Measurements from ENCODE around the gene SNX11.

Gene SNX11

DNA sequence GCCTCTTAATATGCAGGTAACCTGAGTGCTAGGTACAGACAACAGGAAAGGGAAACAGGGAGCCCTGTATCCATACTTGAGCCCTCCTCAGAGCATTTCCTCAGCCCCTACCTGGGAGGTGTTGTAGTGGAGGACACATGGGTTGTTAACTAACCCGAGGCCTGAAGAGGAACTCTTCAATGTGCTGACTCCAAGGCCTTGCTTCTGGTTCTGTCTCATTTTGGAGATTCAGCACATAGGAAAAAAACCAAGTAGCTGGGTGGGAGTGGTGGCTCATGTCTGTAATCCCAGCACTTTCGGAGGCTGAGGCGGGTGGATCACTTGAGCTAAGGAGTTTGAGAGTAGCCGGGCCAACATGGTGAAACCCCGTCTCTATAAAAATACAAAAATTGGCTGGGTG, 24.8 kb downstream of the SNX11 start:
- DNase-seq = no peak

DNA sequence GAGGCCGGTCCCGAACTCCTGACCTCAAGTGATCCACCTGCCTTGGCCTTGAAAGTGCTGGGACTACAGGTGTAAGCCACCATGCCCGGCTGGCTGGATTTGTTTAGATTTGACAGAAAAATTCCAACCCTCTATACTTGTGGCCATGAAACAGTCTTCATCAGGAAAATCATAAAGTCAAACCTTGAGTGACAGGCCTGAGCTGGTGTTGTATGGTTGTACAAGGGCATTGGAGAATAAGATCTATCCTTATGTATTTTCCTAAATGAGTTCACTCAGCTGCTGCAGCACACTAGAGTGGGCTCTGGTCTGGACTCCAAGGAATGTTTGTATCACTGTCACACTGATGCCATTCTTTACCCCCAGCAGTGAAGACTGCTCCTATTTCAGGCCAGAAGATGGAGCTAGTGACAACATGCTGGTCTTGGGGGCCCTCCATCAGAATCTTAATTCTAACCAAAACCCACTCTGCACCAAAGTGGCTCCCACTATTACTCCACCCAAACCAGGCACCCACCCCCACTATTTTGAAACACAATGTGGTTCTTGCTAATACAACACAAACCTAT, 27.4 kb downstream of the SNX11 start:
- Histone ChIP-seq H3K4me1 (peaks cover 10% of the 10 kb centered on the region; the same call in 1 of the 2 replicates), H3K4me3 (ENCODE audit: low read depth, low read length) (no peak overlapping the region), H3K27me3 (peaks cover 33% of the 10 kb centered on the region), H3K36me3 (no peaks in the 10 kb centered on the region), H3K9me3 (no peaks in the 10 kb centered on the region)
- DNase-seq = no peak
- TF ChIP-seq, protein P1, sequence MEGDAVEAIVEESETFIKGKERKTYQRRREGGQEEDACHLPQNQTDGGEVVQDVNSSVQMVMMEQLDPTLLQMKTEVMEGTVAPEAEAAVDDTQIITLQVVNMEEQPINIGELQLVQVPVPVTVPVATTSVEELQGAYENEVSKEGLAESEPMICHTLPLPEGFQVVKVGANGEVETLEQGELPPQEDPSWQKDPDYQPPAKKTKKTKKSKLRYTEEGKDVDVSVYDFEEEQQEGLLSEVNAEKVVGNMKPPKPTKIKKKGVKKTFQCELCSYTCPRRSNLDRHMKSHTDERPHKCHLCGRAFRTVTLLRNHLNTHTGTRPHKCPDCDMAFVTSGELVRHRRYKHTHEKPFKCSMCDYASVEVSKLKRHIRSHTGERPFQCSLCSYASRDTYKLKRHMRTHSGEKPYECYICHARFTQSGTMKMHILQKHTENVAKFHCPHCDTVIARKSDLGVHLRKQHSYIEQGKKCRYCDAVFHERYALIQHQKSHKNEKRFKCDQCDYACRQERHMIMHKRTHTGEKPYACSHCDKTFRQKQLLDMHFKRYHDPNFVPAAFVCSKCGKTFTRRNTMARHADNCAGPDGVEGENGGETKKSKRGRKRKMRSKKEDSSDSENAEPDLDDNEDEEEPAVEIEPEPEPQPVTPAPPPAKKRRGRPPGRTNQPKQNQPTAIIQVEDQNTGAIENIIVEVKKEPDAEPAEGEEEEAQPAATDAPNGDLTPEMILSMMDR (IDR thresholded peaks at IDR 0.05; ENCODE audit: low read depth, low read length) = peak; percentile 39

More for the DNA sequence above, 24.8 kb downstream of the SNX11 start:
- Histone ChIP-seq H3K4me3 (ENCODE audit: low read depth, low read length) (no peak overlapping the region), H3K27me3 (peaks cover 7% of the 10 kb centered on the region), H3K4me1 (peaks cover 29% of the 10 kb centered on the region), H3K36me3 (no peaks in the 10 kb centered on the region), H3K9me3 (no peaks in the 10 kb centered on the region)
- TF ChIP-seq, protein P1 (IDR thresholded peaks at IDR 0.05; ENCODE audit: low read depth, low read length) = no peak

- H3K9me3 ChIP-seq = no peaks in the 10 kb centered on the region
- no peak for DNase-seq
- TF ChIP-seq, protein P1 (IDR thresholded peaks at IDR 0.05; ENCODE audit: low read depth, low read length) = no peak
- peaks cover 60% of the 10 kb centered on the region for H3K27me3 ChIP-seq
- no peak overlapping the region for H3K4me3 ChIP-seq (ENCODE audit: low read depth, low read length)
- H3K4me1 ChIP-seq = 0 out of 2 replicates have a peak, but pooled peaks cover 6% of the 10 kb centered on the region
- H3K36me3 ChIP-seq = no peaks in the 10 kb centered on the region
These were observed 30.1 kb downstream of the SNX11 start for GRCh38 chr17:48137656-48138055.

GRCh38 chr17:48139944-48140343, 32.4 kb downstream of the SNX11 start:
- Histone ChIP-seq H3K9me3 (no peaks in the 10 kb centered on the region), H3K4me3 (ENCODE audit: low read depth, low read length) (no peak overlapping the region), H3K4me1 (0 out of 2 replicates have a peak, but pooled peaks cover 6% of the 10 kb centered on the region), H3K27me3 (peaks cover 79% of the 10 kb centered on the region), H3K36me3 (no peaks in the 10 kb centered on the region)
- DNase-seq = no peak
- TF ChIP-seq, protein P1 (IDR thresholded peaks at IDR 0.05; ENCODE audit: low read depth, low read length) = no peak

DNA sequence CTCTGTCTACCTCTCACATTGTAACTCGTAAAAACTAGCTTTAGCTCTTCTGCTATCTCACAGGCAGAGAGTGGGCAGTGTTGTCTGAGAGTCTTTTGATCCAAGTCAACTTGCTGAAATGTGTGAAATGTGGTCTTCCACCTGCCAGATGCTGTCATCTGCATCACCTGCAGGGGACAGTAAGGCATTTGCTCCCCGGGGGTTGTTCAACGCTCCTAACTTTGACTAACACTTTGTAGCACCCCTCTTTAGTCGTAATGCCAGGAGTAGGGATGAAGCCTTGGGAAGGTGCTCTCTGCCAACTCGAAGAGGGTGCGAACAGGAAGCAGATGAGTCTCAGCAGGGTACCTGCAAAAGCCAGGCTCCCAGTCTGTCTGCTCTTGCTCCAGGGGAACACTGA, 36.1 kb downstream of the SNX11 start:
- Histone ChIP-seq H3K27me3 (peaks cover 92% of the 10 kb centered on the region), H3K36me3 (no peaks in the 10 kb centered on the region), H3K9me3 (no peaks in the 10 kb centered on the region), H3K4me1 (peaks cover 4% of the 10 kb centered on the region; the same call in 1 of the 2 replicates), H3K4me3 (ENCODE audit: low read depth, low read length) (no peak overlapping the region)
- TF ChIP-seq, protein P1 (IDR thresholded peaks at IDR 0.05; ENCODE audit: low read depth, low read length) = no peak
- DNase-seq = no peak

- Histone ChIP-seq H3K9me3 (no peaks in the 10 kb centered on the region), H3K36me3 (no peaks in the 10 kb centered on the region), H3K4me1 (peaks cover 5% of the 10 kb centered on the region; the same call in 1 of the 2 replicates), H3K4me3 (ENCODE audit: low read depth, low read length) (no peak overlapping the region), H3K27me3 (peaks cover 92% of the 10 kb centered on the region)
- TF ChIP-seq, protein P1 (IDR thresholded peaks at IDR 0.05; ENCODE audit: low read depth, low read length) = no peak
- DNase-seq = no peak
These were observed 36.7 kb downstream of the SNX11 start for GRCh38 chr17:48144231-48144630.
